Endothelial cell (in vitro differentiated cells): ENCODE measurements around the gene HTT. TPM values are rescaled to one million over a fixed set of nuclear protein-coding genes. Genes with fewer than 3 reads are reported as not detected.
"Not testable (repeated sequence)": the region's sequence is repeated elsewhere in the genome, so short reads cannot be mapped to it uniquely, and the experiment has no call there.

Source experiments
- DNase-seq: peaks from one replicate; pipeline ENCODE4 v3.0.0; 2021; ENCODE audit warnings: low spot score
- H3K27ac Mint-ChIP-seq: one replicate; pipeline ENCODE4 v1.8.0; 2021; ENCODE audit warnings: mixed read lengths, inconsistent platforms; ENCODE audit not compliant: unreplicated experiment
- H3K27me3 Mint-ChIP-seq: one replicate; pipeline ENCODE4 v1.8.0; 2021; ENCODE audit warnings: mild to moderate bottlenecking, moderate library complexity, mixed read lengths, inconsistent platforms; ENCODE audit not compliant: unreplicated experiment
- H3K36me3 Mint-ChIP-seq: one replicate; pipeline ENCODE4 v1.8.0; 2021; ENCODE audit warnings: mild to moderate bottlenecking, low read depth, mixed read lengths, inconsistent platforms; ENCODE audit not compliant: unreplicated experiment
- H3K4me1 Mint-ChIP-seq: one replicate; pipeline ENCODE4 v1.8.0; 2021; ENCODE audit warnings: mild to moderate bottlenecking, mixed read lengths, inconsistent platforms; ENCODE audit not compliant: unreplicated experiment
- H3K4me3 Mint-ChIP-seq: one replicate; pipeline ENCODE4 v1.8.0; 2021; ENCODE audit warnings: mild to moderate bottlenecking, mixed read lengths, inconsistent platforms; ENCODE audit not compliant: unreplicated experiment
- H3K9me3 Mint-ChIP-seq: one replicate; pipeline ENCODE4 v1.8.0; 2021; ENCODE audit warnings: mixed read lengths, inconsistent platforms; ENCODE audit not compliant: unreplicated experiment
- CTCF ChIP-seq: fragments of 200-600 bp; sonication (generic); IDR thresholded peaks from one replicate; pipeline ENCODE4 v1.5.0; 2021; ENCODE audit warnings: antibody characterized with exemption; ENCODE audit not compliant: unreplicated experiment
- total RNA-seq: library from RNA; stranded (reverse); fragmentation: NEBNext Ultra II Directional; extraction: Animal tissue kit (Norgen Biotek cat#: 25700); gene quantifications from one replicate; pipeline ENCODE4 v1.2.1, GENCODE V29; 2021; ENCODE audit not compliant: unreplicated experiment

HTT gene
- total RNA-seq, 1 donor from 2014 or later, result 62.4 TPM

- no peak for DNase-seq
- Mint-ChIP-seq H3K4me3 (no peak overlapping the region), H3K36me3 (peaks cover 56% of the 10 kb centered on the region), H3K4me1 (no peaks in the 10 kb centered on the region), H3K27ac (no peak overlapping the region), H3K27me3 (peaks cover 2% of the 10 kb centered on the region), H3K9me3 (no peaks in the 10 kb centered on the region)
- TF ChIP-seq CTCF, result no peak
Measured at GRCh38 chr4:3157366-3157765, 82.9 kb downstream of the HTT start.

GRCh38 chr4:3158841-3159240, 84.4 kb downstream of the HTT start:
- H3K27ac Mint-ChIP-seq, result no peak overlapping the region
- no peak for TF ChIP-seq CTCF
- H3K4me3 Mint-ChIP-seq, result no peak overlapping the region
- H3K9me3 Mint-ChIP-seq, result no peaks in the 10 kb centered on the region
- H3K36me3 Mint-ChIP-seq, result peaks cover 63% of the 10 kb centered on the region
- no peak for DNase-seq
- peaks cover 2% of the 10 kb centered on the region for H3K27me3 Mint-ChIP-seq
- H3K4me1 Mint-ChIP-seq, result no peaks in the 10 kb centered on the region

- DNase-seq, result no peak
- Mint-ChIP-seq H3K4me1 (no peaks in the 10 kb centered on the region), H3K27ac (no peak overlapping the region), H3K9me3 (no peaks in the 10 kb centered on the region), H3K4me3 (peak overlapping the region; percentile 76), H3K27me3 (peaks cover 2% of the 10 kb centered on the region), H3K36me3 (peaks cover 68% of the 10 kb centered on the region)
- TF ChIP-seq CTCF, result no peak
Measured at GRCh38 chr4:3160438-3160837, 86.0 kb downstream of the HTT start.

- peak overlapping the region; percentile 73 for H3K4me3 Mint-ChIP-seq
Measured at GRCh38 chr4:3161044-3161443, 86.6 kb downstream of the HTT start.

GRCh38 chr4:3166434-3166833, 92.0 kb downstream of the HTT start:
- not testable (repeated sequence) for H3K27ac Mint-ChIP-seq, H3K4me1 Mint-ChIP-seq, DNase-seq, H3K4me3 Mint-ChIP-seq, H3K9me3 Mint-ChIP-seq, H3K27me3 Mint-ChIP-seq
- peaks cover 71% of the 10 kb centered on the region for H3K36me3 Mint-ChIP-seq

More at GRCh38 chr4:3161044-3161443, 86.6 kb downstream of the HTT start:
- H3K27me3 Mint-ChIP-seq, H3K4me1 Mint-ChIP-seq, DNase-seq, H3K27ac Mint-ChIP-seq, H3K9me3 Mint-ChIP-seq: not testable (repeated sequence)
- H3K36me3 Mint-ChIP-seq, result peaks cover 74% of the 10 kb centered on the region

- Mint-ChIP-seq H3K27me3 (peaks cover 2% of the 10 kb centered on the region), H3K4me3 (peak overlapping the region; percentile 70), H3K36me3 (peaks cover 65% of the 10 kb centered on the region), H3K27ac (no peak overlapping the region), H3K9me3 (no peaks in the 10 kb centered on the region), H3K4me1 (no peaks in the 10 kb centered on the region)
- TF ChIP-seq CTCF, result no peak
- DNase-seq, result no peak
Measured at GRCh38 chr4:3168029-3168428, 93.5 kb downstream of the HTT start.
